ENCODE results near the gene CNNM2. TPM values are rescaled to one million over a fixed set of nuclear protein-coding genes. Genes with fewer than 3 reads are reported as not detected.

The CNNM2 gene
- total RNA-seq, 2 donors from 2014 or later = 3.4 to 5.3 TPM

- DNase-seq (no peak), ATAC-seq (no peak)
- no peak for TF ChIP-seq POLR2A (IDR thresholded peaks at IDR 0.05)
- Histone ChIP-seq H3K36me3 (replicated peaks in 1 of 2; ENCODE audit: insufficient read depth in 1 of 2, low read depth in 2 of 2) (peaks cover 8 to 45% of the 10 kb centered on the region in 2 donors), H3K4me1 (no peaks in the 10 kb centered on the region), H3K4me3 (no peak overlapping the region), H3K9me3 (no peaks in the 10 kb centered on the region), H3K27ac (no peak overlapping the region), H3K27me3 (no peaks in the 10 kb centered on the region)
- 56 to 61% methylated on average over 3 of the region's 3 CpGs for WGBS, 2 donors
- intact Hi-C loops (cut with DNase I) = no loop called here
Measured at GRCh38 chr10:103096130-103096529, 178.0 kb downstream of the CNNM2 start.

GRCh38 chr10:103098240-103098639, 180.1 kb downstream of the CNNM2 start:
- Histone ChIP-seq H3K4me3 (no peak overlapping the region), H3K4me1 (no peaks in the 10 kb centered on the region), H3K27me3 (no peaks in the 10 kb centered on the region), H3K9me3 (no peaks in the 10 kb centered on the region), H3K27ac (no peak overlapping the region), H3K36me3 (replicated peaks in 1 of 2; ENCODE audit: insufficient read depth in 1 of 2, low read depth in 2 of 2) (peaks cover 8 to 31% of the 10 kb centered on the region in 2 donors)
- TF ChIP-seq CTCF (IDR thresholded peaks at IDR 0.05) (no peak), POLR2A (IDR thresholded peaks at IDR 0.05) (no peak)
- DNase-seq (no peak), ATAC-seq (no peak)
- intact Hi-C loops (cut with DNase I) = no loop called here

GRCh38 chr10:103100620-103101019, 182.5 kb downstream of the CNNM2 start:
- Histone ChIP-seq H3K4me3 (no peak overlapping the region), H3K4me1 (no peaks in the 10 kb centered on the region), H3K36me3 (replicated peaks in 1 of 2; ENCODE audit: insufficient read depth in 1 of 2, low read depth in 2 of 2) (peaks cover 8 to 27% of the 10 kb centered on the region in 2 donors), H3K9me3 (no peaks in the 10 kb centered on the region), H3K27me3 (no peaks in the 10 kb centered on the region), H3K27ac (no peak overlapping the region)
- DNase-seq = no peak
- intact Hi-C loops (cut with DNase I) = no loop called here
- ATAC-seq = no peak
- 79 to 96% methylated on average over 2 of the region's 2 CpGs for WGBS, 2 donors
- TF ChIP-seq CTCF (IDR thresholded peaks at IDR 0.05) (no peak), POLR2A (IDR thresholded peaks at IDR 0.05) (no peak)

- 89 to 92% methylated on average over 3 of the region's 3 CpGs for WGBS, 2 donors
- H3K9me3 ChIP-seq = no peaks in the 10 kb centered on the region
- intact Hi-C loops (cut with DNase I) = no loop called here
- H3K4me1 ChIP-seq = no peaks in the 10 kb centered on the region
- ATAC-seq (no peak), DNase-seq (no peak)
- no peak for TF ChIP-seq POLR2A (IDR thresholded peaks at IDR 0.05)
- TF ChIP-seq CTCF (IDR thresholded peaks at IDR 0.05) = no peak
- H3K36me3 ChIP-seq (replicated peaks in 1 of 2; ENCODE audit: insufficient read depth in 1 of 2, low read depth in 2 of 2) = peaks cover 8 to 27% of the 10 kb centered on the region in 2 donors
- H3K4me3 ChIP-seq = no peak overlapping the region
- no peak overlapping the region for H3K27ac ChIP-seq
- no peaks in the 10 kb centered on the region for H3K27me3 ChIP-seq
Measured at GRCh38 chr10:103102195-103102594, 184.1 kb downstream of the CNNM2 start.

GRCh38 chr10:103103989-103104388, 185.9 kb downstream of the CNNM2 start:
- no peak for DNase-seq

More at GRCh38 chr10:103103989-103104388, 185.9 kb downstream of the CNNM2 start:
- Histone ChIP-seq H3K4me1 (no peaks in the 10 kb centered on the region), H3K4me3 (no peak overlapping the region), H3K27me3 (no peaks in the 10 kb centered on the region), H3K36me3 (replicated peaks in 1 of 2; ENCODE audit: insufficient read depth in 1 of 2, low read depth in 2 of 2) (peaks cover 8 to 17% of the 10 kb centered on the region in 2 donors), H3K27ac (no peak overlapping the region), H3K9me3 (no peaks in the 10 kb centered on the region)
- WGBS, 2 donors = 96 to 100% methylated on average over 2 of the region's 2 CpGs
- TF ChIP-seq CTCF (IDR thresholded peaks at IDR 0.05) (no peak), POLR2A (IDR thresholded peaks at IDR 0.05) (no peak)
- intact Hi-C loops (cut with DNase I) = no loop called here
- ATAC-seq = no peak

Measured in body of pancreas (tissue), 4 donors.